Muscle of leg (tissue), 11 donors: ENCODE data around the gene ITSN1. TPM values are rescaled to one million over a fixed set of nuclear protein-coding genes. Genes with fewer than 3 reads are reported as not detected.
A peak's percentile ranks its signal among the peaks of the same experiment; 100 is the strongest.
"Not testable (repeated sequence)": the region's sequence is repeated elsewhere in the genome, so short reads cannot be mapped to it uniquely, and the experiment has no call there.

ENCODE experiments used
- DNase-seq: peaks from one replicate; pipeline ENCODE4 v3.0.0; 2013
- H3K27ac ChIP-seq: one replicate; pipeline ENCODE4 v1.5.1; 2013; ENCODE audit warnings: mild to moderate bottlenecking, low read length, control low read depth
- H3K27me3 ChIP-seq: one replicate; pipeline ENCODE4 v1.6.1; 2013; ENCODE audit warnings: low read length; ENCODE audit not compliant: control insufficient read depth, insufficient read depth
- H3K36me3 ChIP-seq: one replicate; pipeline ENCODE4 v1.6.1; 2013; ENCODE audit warnings: low read length; ENCODE audit not compliant: control insufficient read depth, insufficient read depth
- H3K4me1 ChIP-seq: one replicate; pipeline ENCODE4 v1.6.1; 2013; ENCODE audit warnings: low read length; ENCODE audit not compliant: control insufficient read depth, insufficient read depth
- H3K4me3 ChIP-seq: one replicate; pipeline ENCODE4 v1.5.1; 2013; ENCODE audit warnings: low read length, control low read depth
- H3K9me3 ChIP-seq: replicated peaks from 2 replicates; pipeline ENCODE4 v1.6.1; 2013; ENCODE audit warnings: low read depth, low read length; ENCODE audit not compliant: control insufficient read depth
- WGBS: methylation state at CpG from one replicate; pipeline ENCODE4 v1.1.5; 2013; ENCODE audit warnings: missing lambda C conversion rate; ENCODE audit not compliant: insufficient coverage; 5-methylcytosine and 5-hydroxymethylcytosine counted together
- polyA plus RNA-seq, 8 donors: library from polyadenylated mRNA; unstranded; fragments of 120-200 nt; gene quantifications; one replicate each; pipeline versions ENCODE4 v1.2.1 to v1.2.3, GENCODE V29; 2013; ENCODE audit warnings: inconsistent platforms in 1 of 8, low replicate concordance in 1 of 8; ENCODE audit not compliant: insufficient read length in 8 of 8, insufficient read depth in 1 of 8
- total RNA-seq: library from RNA; stranded (reverse); fragments of 120-200 nt; gene quantifications from one replicate; pipeline ENCODE4 v1.2.4, GENCODE V29; 2013

Gene ITSN1
- total and polyA plus RNA-seq, 9 donors: 26.1 to 42.6 (median 32.1) TPM

DNA sequence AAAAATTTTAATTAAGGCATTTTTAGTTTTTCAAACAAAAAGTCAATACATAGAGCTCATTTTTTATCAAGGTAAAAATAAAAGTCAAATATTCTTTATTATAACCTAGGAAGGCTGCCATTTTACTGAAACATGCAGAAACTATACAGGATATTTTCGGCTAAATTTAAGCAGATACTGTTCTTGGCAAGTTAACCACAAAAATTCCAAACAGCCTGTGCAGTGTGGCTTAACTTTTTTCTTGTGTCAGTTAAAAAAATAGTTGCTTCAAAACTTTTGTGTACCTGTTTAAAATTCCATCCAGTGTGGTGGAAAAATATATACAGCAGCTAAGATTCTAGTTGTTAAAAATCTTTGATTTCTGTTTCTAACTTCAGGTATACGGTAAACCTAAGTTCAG is 138.3 kb downstream of the ITSN1 start:
- H3K4me1 ChIP-seq: no peaks in the 10 kb centered on the region
- H3K36me3 ChIP-seq: peaks cover 2% of the 10 kb centered on the region
- no peak for DNase-seq
- WGBS: no CpG with 5 or more reads among the region's 2 CpGs
- peaks cover 2% of the 10 kb centered on the region for H3K9me3 ChIP-seq
- H3K27ac ChIP-seq: no peak overlapping the region
- H3K27me3 ChIP-seq: no peaks in the 10 kb centered on the region
- no peak overlapping the region for H3K4me3 ChIP-seq

DNA sequence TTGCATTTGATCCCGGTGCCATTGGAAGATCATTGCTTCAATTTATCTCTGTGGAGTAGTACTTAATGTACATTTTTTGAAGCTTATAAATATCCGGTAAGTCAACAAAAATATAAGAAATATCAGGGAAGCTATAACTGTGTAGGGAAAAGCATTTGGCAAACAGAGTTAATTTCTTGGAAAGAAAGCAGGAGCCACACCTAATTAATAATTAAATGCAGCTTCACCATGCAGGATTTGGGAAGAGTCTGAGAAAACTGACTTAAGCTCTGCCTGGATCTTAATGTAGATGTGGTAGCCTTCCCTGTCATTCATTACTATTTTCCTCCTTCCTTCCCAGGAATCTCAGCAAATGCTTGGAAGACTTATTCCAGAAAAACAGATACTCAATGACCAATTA is 138.8 kb downstream of the ITSN1 start:
- peak; percentile 40 for DNase-seq
- no CpG with 5 or more reads among the region's 2 CpGs for WGBS
- Histone ChIP-seq H3K4me3 (no peak overlapping the region), H3K27ac (no peak overlapping the region), H3K9me3 (peaks cover 2% of the 10 kb centered on the region), H3K4me1 (no peaks in the 10 kb centered on the region), H3K36me3 (peaks cover 2% of the 10 kb centered on the region), H3K27me3 (no peaks in the 10 kb centered on the region)

DNA sequence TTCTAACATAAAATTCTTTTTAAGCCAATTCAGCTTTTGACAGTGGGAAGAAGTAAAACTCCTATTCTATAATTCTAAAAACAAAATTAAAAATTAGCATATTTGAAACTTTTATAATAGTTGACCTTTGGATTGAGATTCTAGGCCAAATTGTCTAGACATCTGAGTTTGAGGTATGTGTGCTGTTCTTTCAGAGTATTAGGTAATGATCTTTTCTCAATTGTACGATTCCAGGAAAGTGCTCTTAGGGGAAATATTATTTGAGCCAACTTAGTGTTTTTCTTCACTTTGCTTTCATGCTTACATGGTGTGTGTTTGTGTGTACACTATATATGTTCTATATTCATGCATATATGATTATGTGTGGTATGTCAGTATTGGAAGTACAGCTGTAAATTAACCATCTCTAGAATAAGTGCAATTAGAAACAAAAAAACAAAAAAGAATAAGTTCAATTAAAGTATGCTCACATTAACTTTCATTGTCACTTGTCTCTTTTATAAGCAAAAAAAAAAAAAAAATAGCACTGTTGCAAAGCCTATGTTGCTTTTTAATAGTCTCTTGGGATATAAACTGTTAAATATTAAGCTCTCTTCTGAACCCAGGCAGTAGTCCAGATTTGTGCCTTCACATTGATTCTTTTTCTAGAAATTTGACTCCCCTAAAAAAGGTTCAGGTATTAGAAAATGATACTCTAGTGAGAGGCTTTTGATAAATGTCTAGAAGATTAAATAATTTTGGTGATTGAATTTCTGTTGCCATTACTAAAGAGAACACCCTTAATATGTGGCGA is 141.1 kb downstream of the ITSN1 start:
- no CpG with 5 or more reads among the region's 2 CpGs for WGBS
- DNase-seq: peak; percentile 65

DNA sequence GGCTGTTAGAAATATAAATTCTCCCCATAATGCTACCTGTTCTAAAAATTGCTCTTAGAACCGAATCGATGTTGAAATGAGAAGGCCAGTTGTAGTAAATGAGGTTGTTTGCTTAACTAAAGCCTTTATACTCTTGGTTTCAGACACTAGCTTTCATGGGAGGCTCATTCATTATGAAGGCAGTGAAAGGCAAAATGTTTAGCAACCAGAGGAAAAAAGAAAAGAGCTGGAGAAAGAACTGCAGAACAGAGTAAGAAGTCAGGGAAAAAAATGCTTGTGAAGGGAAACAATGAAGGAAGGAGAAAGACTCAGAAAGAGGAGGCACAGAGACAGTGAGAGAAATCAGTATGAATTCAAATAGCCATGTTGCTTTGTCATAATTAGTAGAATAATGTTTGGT is 145.1 kb downstream of the ITSN1 start:
- no peak for DNase-seq
- Histone ChIP-seq H3K36me3 (peaks cover 6% of the 10 kb centered on the region), H3K9me3 (no peaks in the 10 kb centered on the region), H3K4me1 (no peaks in the 10 kb centered on the region), H3K27me3 (no peaks in the 10 kb centered on the region), H3K27ac (no peak overlapping the region), H3K4me3 (no peak overlapping the region)
- no CpG with 5 or more reads among the region's 2 CpGs for WGBS

More for the DNA sequence above, 141.1 kb downstream of the ITSN1 start:
- H3K27ac ChIP-seq: no peak overlapping the region
- no peaks in the 10 kb centered on the region for H3K27me3 ChIP-seq
- H3K36me3 ChIP-seq: peaks cover 8% of the 10 kb centered on the region
- peaks cover 2% of the 10 kb centered on the region for H3K9me3 ChIP-seq
- H3K4me1 ChIP-seq: no peaks in the 10 kb centered on the region
- H3K4me3 ChIP-seq: no peak overlapping the region

DNA sequence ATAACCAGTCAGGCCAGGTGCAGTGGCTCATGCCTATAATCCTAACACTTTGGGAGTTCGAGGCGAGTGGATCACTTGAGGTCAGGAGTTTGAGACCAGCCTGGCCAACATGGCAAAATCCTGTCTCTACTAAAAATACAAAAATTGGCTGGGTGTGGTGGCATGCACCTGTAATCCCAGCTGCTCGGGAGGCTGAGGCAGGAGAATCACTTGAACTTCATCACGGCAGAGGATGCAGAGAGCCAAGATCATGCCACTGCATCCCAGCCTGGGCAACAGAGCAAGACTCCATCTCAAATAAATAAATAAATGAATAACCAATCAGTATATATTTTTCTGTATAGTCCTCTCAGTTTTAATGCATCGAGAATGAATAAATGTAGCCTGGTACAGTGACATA is 146.1 kb downstream of the ITSN1 start:
- WGBS: 92% methylated on average over 2 of the region's 5 CpGs
- not testable (repeated sequence) for H3K4me3 ChIP-seq

DNA sequence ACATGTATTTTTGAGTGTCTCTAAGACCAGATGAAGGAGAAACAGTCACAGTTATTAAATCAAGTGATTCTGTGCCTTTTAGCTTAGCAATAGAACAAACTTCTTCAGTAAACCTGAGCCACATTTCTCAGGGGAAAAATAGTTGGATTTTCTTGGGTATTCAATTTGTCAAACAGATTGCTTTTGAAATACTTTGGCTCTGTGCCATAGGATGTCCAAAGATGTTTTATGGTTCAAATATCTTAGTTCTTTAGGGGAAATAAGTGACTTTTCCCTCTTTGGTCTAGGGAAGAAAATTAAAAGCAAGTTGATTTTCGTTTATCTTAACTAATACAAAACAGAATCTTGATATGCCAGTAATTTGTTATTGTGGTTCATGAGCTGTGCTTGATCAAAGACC is 147.4 kb downstream of the ITSN1 start:
- WGBS: no CpG with 5 or more reads among the region's 1 CpG
- H3K27ac ChIP-seq: no peak overlapping the region
- H3K4me1 ChIP-seq: no peaks in the 10 kb centered on the region
- no peaks in the 10 kb centered on the region for H3K9me3 ChIP-seq
- no peaks in the 10 kb centered on the region for H3K27me3 ChIP-seq
- DNase-seq: no peak
- H3K4me3 ChIP-seq: no peak overlapping the region
- H3K36me3 ChIP-seq: peaks cover 14% of the 10 kb centered on the region

More for the DNA sequence above, 146.1 kb downstream of the ITSN1 start:
- not testable (repeated sequence) for DNase-seq, H3K27me3 ChIP-seq, H3K36me3 ChIP-seq, H3K9me3 ChIP-seq, H3K27ac ChIP-seq, H3K4me1 ChIP-seq

DNA sequence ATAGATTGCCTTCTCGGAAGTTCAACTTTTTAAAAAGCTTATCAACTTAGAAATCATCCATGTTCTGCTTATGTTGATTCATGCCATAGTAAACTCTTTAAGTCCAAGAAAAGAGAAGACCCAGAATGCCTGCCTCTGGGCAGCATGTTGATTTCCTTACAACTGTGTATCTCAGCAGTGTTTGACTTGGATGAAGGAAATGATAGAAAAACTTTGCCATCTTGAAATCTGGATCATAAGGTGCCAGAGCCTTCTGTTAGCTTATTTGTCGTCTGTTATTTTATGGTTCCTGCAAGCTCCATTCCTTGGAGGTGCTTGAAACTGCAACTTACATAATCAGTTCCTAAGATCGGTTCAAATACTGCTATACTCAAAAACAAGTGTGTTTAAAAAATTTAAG is 148.8 kb downstream of the ITSN1 start:
- no peak for DNase-seq
- Histone ChIP-seq H3K9me3 (no peaks in the 10 kb centered on the region), H3K4me3 (no peak overlapping the region), H3K36me3 (peaks cover 17% of the 10 kb centered on the region), H3K27me3 (no peaks in the 10 kb centered on the region), H3K27ac (no peak overlapping the region), H3K4me1 (no peaks in the 10 kb centered on the region)
- WGBS: no CpG with 5 or more reads among the region's 3 CpGs

DNA sequence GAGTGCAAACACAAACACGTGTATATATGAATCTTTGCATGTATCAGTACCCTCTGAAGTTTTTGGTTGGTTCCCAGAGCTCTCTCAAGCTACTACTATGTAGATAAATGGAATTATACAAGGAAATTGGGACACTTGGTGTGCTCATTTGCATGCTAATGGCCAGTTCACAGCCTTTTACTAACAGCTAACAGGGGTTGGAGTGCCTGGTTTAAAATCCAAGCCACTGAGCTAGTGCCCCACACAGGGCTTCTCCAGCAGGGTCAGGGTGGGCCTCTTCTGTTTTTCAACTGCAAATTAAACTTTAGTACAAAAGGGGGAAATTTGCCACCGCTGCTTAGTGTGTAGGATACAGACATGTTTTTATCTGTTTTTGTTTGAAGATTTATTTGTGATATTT is 152.3 kb downstream of the ITSN1 start:
- WGBS: no CpG with 5 or more reads among the region's 2 CpGs
- Histone ChIP-seq H3K9me3 (no peaks in the 10 kb centered on the region), H3K27ac (no peak overlapping the region), H3K36me3 (peaks cover 26% of the 10 kb centered on the region), H3K4me1 (no peaks in the 10 kb centered on the region), H3K4me3 (no peak overlapping the region), H3K27me3 (no peaks in the 10 kb centered on the region)
- no peak for DNase-seq

DNA sequence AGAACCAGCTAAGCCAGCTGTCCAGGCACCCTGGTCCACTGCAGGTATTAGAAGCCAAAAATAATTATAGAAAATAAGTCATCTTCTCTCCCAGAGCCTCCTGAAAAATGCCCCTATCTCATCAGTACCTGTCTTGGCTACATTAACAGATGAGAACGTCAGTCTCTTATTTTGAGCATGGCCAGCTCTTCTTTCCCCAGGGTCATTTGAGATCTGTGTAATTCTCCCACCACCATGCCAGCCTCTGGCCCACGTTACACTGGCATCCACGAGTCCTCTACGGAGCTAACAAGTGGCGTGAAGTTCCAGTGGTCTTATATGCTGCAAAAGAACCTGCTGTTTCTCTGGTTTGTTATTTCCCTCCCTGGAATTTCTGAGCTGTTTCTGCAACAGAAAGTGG is 155.3 kb downstream of the ITSN1 start:
- H3K27me3 ChIP-seq: no peaks in the 10 kb centered on the region
- H3K36me3 ChIP-seq: peaks cover 26% of the 10 kb centered on the region
- no peak overlapping the region for H3K27ac ChIP-seq
- H3K4me1 ChIP-seq: peaks cover 6% of the 10 kb centered on the region
- 93% methylated on average over 5 of the region's 5 CpGs for WGBS
- H3K4me3 ChIP-seq: no peak overlapping the region
- no peak for DNase-seq
- H3K9me3 ChIP-seq: no peaks in the 10 kb centered on the region

DNA sequence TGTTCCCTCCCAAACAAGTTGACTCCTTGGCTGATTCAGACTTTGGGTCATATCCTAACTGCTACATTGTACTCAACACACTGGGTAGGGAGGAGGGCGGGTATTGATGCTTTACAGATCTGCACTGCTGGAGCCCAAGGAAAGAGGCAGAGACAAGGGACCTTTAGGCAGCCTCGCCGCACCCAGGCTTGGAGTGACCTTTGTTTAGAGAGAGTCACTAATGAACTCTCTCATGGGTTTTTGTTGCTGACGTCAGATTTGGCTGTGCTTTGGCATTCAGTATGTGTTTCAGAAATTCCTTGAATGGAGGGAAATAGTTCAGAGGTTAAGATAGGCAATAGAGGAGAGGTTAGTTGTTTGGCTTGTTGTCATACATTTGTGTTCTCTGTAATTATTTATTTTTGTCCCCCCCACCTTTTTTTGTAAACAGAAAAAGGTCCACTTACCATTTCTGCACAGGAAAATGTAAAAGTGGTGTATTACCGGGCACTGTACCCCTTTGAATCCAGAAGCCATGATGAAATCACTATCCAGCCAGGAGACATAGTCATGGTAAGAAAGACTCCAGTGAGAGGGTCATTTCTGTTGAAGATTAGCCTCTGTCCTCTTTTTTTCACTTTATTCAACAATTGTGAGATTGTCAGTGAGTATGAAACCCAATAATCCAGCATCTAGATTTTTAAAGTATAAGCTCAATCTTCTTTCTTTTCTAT is 157.2 kb downstream of the ITSN1 start:
- DNase-seq: no peak
- H3K27me3 ChIP-seq: no peaks in the 10 kb centered on the region
- H3K36me3 ChIP-seq: peaks cover 19% of the 10 kb centered on the region
- no peak overlapping the region for H3K27ac ChIP-seq
- peaks cover 6% of the 10 kb centered on the region for H3K4me1 ChIP-seq
- no peak overlapping the region for H3K4me3 ChIP-seq
- 75% methylated on average over 2 of the region's 5 CpGs for WGBS
- no peaks in the 10 kb centered on the region for H3K9me3 ChIP-seq
